ENCODE data around the gene SLC27A6. TPM values are rescaled to one million over a fixed set of nuclear protein-coding genes. Genes with fewer than 3 reads are reported as not detected.

SLC27A6 gene
- not detected in 2 replicates for total RNA-seq (2016; rRNA removed; fragmentation: Illumina TruSeq; extraction: Trizol)
- total RNA-seq (2016; cell fraction: cytosol; rRNA removed; fragmentation: Illumina TruSeq; extraction: Trizol; ENCODE audit: low read depth) = not detected in 2 replicates
- not detected in 2 replicates for total RNA-seq (2016; cell fraction: insoluble cytoplasmic fraction; rRNA removed; fragmentation: Illumina TruSeq; extraction: Trizol)
- total RNA-seq (2016; cell fraction: membrane; rRNA removed; fragmentation: Illumina TruSeq; extraction: Trizol) = not detected in 2 replicates
- not detected in 2 replicates for total RNA-seq (2016; cell fraction: nucleus; rRNA removed; fragmentation: Illumina TruSeq; extraction: Trizol)
- not detected in 2 replicates for polyA plus RNA-seq (2011; rRNA removed)
- polyA plus RNA-seq (2011; cell fraction: cytosol; rRNA removed) = not detected in 2 replicates
- polyA plus RNA-seq (2011; cell fraction: nucleus; rRNA removed) = not detected in 2 replicates
- not detected in 2 replicates for polyA plus RNA-seq (2012)
- not detected in 2 replicates for polyA plus RNA-seq (2016; cell fraction: cytosol; fragmentation: Illumina TruSeq; extraction: Trizol; ENCODE audit: low read depth)
- polyA plus RNA-seq (2016; cell fraction: insoluble cytoplasmic fraction; fragmentation: Illumina TruSeq; extraction: Trizol; ENCODE audit: low read depth) = not detected in 2 replicates
- polyA plus RNA-seq (2016; cell fraction: membrane; fragmentation: Illumina TruSeq; extraction: Trizol; ENCODE audit: low read depth) = not detected in 2 replicates
- polyA plus RNA-seq (2016; cell fraction: nucleus; fragmentation: Illumina TruSeq; extraction: Trizol; ENCODE audit: insufficient read depth, low read depth) = not detected in 2 replicates
- polyA minus RNA-seq (2011; rRNA and poly(A)+ RNA removed; ENCODE audit: low replicate concordance) = not detected in 2 replicates
- not detected in 2 replicates for polyA minus RNA-seq (2011; cell fraction: cytosol; rRNA and poly(A)+ RNA removed)
- not detected in 2 replicates for polyA minus RNA-seq (2011; cell fraction: nucleus; rRNA and poly(A)+ RNA removed)
- Bru-seq, nascent RNA = percentile 1 among the genes with signal in this experiment
- BruChase-seq, experiment 1, labeled RNA remaining after a 6-hour chase = not detected
- percentile 2 among the genes with signal in this experiment for BruChase-seq, experiment 2, labeled RNA remaining after a 2-hour chase
- long read RNA-seq, experiment 1 = 0 reads
- long read RNA-seq, experiment 2 = 0 reads

GRCh38 chr5:128965011-128965637 lies at the start of gene SLC27A6:
TSS of gene SLC27A6 (plus strand) at chr5:128965488. CDS start at chr5:128966138, 650 bp downstream.
- H4K20me1 ChIP-seq (ENCODE audit: insufficient read depth, low read length) = no peaks in the 10 kb centered on the region
- H3K4me1 ChIP-seq (ENCODE audit: insufficient read depth, low read length) = no peaks in the 10 kb centered on the region
- ChIA-PET POLR2A (no interaction called here), CTCF (ENCODE audit: low intra/inter-chr PET ratio, low total read pairs) (no interaction called here)
- ATAC-seq (peak; percentile 80), DNase-seq (ENCODE audit: low spot score) (no peak), FAIRE-seq (no peak)
- intact Hi-C loops (cut with micrococcal nuclease; ENCODE audit: unreplicated experiment) = no loop called here
- H2AFZ ChIP-seq (ENCODE audit: low read length) = no peak within 1 kb of the TSS
- H3K9ac ChIP-seq (ENCODE audit: insufficient read depth, low read depth, low read length) = no peak within 1 kb of the TSS
- H3K27me3 ChIP-seq (ENCODE audit: control insufficient read depth in 1 of 2, insufficient read depth in 2 of 2, low read length in 2 of 2) = no peaks in the 10 kb centered on the region
- WGBS (ENCODE audit: low lambda C conversion rate) = 40% methylated on average over 31 of the region's 51 CpGs
- H3K79me2 ChIP-seq (ENCODE audit: insufficient read depth, low read length) = no peaks in the 10 kb centered on the region
- H3K9me3 ChIP-seq (ENCODE audit: low read length) = no peaks in the 10 kb centered on the region
- in situ Hi-C loops (cut with HindIII; ENCODE audit: extremely low pct_ligation_motif_present, low pct_unique_long_range_greater_than_20kb) = no loop called here
- TF ChIP-seq IRF2 (CRISPR knock-in tag; IDR thresholded peaks at IDR 0.05) = no peak
- TF ChIP-seq MTA3 (CRISPR knock-in tag; IDR thresholded peaks at IDR 0.05) = no peak
- peak; percentile 58; the same call in 1 of the 2 replicates for TF ChIP-seq ZNF800 (CRISPR knock-in tag; IDR thresholded peaks at IDR 0.05)
- H3K36me3 ChIP-seq (replicated peaks in 1 of 2; ENCODE audit: control insufficient read depth in 1 of 2, insufficient read depth in 2 of 2, low read length in 2 of 2) = no peaks in the 10 kb centered on the region
- H3K27ac ChIP-seq (ENCODE audit: extremely low read length, insufficient read depth, low read length) = no peak within 1 kb of the TSS
- peak within 1 kb of the TSS; percentile 23; the same call in 1 of the 2 replicates for H3K4me2 ChIP-seq (ENCODE audit: low read depth, low read length)
- BruUV-seq (replicated peaks) = no TSS peak
- H3K4me3 ChIP-seq (replicated peaks in 1 of 3; ENCODE audit: insufficient read depth in 1 of 3, low read depth in 2 of 3, low read length in 3 of 3) = no peak within 1 kb of the TSS; a peak in 1 of 6 replicates
